ENCODE measurements around the gene SLC25A1. TPM values are rescaled to one million over a fixed set of nuclear protein-coding genes. Genes with fewer than 3 reads are reported as not detected.

SLC25A1 gene
- 47.1 and 61.9 TPM in 2 replicates for total RNA-seq

GRCh38 chr22:19178657-19179496, at the start of gene SLC25A1:
SLC25A1 (minus strand) TSS chr22:19178736; CDS start chr22:19178673, 63 bp downstream.
- peak; percentile 88 to 95 for DNase-seq (ENCODE audit: low read depth in 2 of 2)

DNA sequence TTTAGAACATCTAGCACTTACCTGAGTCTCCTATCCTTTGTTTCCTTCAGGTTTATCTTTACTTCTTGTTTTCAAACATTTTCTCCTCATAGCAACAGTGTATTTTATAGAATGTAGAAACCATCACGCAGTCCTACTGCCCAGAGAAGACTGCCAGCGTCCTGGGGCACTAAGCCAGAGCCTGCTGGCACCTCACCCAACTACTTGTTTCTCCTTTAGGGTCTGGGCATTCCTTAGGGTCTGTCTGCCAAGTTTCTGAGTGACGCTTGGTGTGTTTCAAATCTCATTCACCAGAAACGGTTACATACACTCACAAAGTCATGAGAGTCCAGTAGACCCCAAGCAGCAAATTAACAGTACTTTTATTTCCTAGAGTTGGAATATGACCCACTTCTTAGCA, 49.6 kb upstream of the SLC25A1 start:
- DNase-seq (ENCODE audit: low read depth in 2 of 2): no peak

DNA sequence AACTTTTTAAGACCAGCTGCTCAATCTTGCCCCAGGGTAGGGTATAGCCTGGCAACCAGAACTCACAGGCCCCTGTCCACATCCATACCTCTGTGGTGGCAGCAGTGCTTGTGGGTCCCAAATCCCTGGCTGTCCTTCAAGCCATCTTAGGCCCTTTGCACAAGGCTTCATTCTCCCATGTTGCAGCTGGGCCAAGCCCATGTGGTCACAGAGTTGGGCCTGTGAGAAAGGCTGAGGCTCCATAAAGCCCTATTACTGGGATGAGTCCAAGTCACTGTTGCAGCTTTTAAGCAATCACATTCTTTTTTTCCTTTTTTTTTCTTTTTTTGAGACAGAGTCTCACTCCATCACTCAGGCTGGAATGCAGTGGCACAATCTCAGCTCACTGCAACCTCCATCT, 47.9 kb upstream of the SLC25A1 start:
- no peak for DNase-seq (ENCODE audit: low read depth in 2 of 2)

DNA sequence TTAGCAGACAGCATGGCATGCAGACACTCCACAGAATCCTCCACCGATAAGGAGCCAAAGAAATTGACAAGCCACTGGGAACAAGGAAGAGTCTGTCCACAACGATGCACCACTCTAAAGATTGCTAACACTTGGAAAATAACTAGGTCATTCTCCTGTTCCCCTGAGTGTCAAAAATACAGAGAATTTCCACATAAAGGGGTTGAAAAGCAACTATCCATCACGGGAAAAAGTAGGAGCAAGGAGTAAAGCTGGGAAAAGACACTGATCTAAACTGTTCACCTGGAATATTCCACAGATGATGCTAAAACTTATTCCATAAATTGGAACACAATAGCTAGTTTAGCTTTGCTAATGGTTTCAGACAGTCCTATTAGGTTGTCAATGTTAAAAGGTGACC, 47.0 kb upstream of the SLC25A1 start:
- no peak for DNase-seq (ENCODE audit: low read depth in 2 of 2)

GRCh38 chr22:19224985-19225384, 46.4 kb upstream of the SLC25A1 start:
- DNase-seq (ENCODE audit: low read depth in 2 of 2): no peak

DNA sequence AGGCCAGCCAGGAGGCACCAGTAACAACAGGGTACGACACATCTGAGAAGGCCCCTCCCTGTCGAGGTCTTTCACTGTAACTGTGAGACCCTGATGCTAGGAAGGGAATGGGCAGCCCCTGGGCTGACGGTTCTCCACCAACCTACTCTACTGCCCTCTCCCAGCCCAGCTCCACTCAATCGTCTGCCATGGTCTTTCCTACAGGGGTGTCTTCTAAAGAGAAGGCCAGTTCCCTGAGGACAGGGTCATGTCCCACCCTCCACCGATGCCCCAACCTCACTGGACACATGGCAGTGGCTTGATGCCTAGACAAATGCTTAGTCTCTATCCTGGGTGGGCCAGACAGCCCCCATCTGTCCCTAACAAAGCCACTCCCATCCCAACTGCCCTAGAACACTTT, 46.0 kb upstream of the SLC25A1 start:
- DNase-seq (ENCODE audit: low read depth in 2 of 2): no peak

DNA sequence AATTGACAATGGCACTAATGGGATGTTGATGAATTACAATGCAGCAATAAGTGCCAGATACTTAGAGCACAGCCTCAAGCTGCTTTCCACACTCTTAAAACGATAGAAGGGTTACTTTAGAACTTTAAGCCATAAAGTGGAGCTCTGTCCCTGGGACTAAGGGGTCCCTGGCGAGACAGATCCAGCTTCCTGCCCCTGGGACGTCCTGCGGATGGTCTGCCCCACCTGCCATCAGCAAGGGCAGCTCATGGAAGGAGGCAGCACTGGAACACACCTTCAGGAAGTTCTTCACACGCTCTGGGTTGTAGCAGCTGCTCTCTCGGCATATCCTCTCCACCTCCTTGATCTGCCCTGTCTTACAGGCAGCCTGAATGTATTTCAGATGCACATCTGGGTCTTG, 45.1 kb upstream of the SLC25A1 start:
- no peak for DNase-seq (ENCODE audit: low read depth in 2 of 2)

- DNase-seq (ENCODE audit: low read depth in 2 of 2): no peak
Observed at GRCh38 chr22:19223110-19223509, 44.6 kb upstream of the SLC25A1 start.

- DNase-seq (ENCODE audit: low read depth in 2 of 2): no peak
Observed at GRCh38 chr22:19222242-19223005, 43.9 kb upstream of the SLC25A1 start.

DNA sequence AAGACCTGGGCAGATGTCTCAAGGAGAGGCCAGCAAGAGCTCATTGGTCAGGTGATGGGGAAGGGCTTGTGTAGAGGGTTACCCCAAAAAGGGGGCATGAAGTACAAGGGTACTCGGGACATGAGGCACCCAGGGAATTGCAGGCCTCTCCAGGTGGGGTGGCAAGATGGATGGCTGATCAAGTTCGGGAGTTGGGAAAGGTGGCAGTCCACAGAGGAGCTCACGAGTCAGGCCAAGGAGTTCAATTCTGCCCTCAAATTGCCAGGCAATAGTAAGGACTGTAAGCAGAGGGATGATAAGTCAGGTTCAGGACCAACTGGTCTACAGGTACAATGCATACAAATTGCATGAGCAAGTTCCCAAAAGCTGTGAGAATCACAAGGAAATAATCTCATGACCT, 42.3 kb upstream of the SLC25A1 start:
- DNase-seq (ENCODE audit: low read depth in 2 of 2): no peak

GRCh38 chr22:19218541-19219233, 40.2 kb upstream of the SLC25A1 start:
- DNase-seq (ENCODE audit: low read depth in 2 of 2): no peak

GRCh38 chr22:19216579-19216978, 38.0 kb upstream of the SLC25A1 start:
- no peak for DNase-seq (ENCODE audit: low read depth in 2 of 2)

DNA sequence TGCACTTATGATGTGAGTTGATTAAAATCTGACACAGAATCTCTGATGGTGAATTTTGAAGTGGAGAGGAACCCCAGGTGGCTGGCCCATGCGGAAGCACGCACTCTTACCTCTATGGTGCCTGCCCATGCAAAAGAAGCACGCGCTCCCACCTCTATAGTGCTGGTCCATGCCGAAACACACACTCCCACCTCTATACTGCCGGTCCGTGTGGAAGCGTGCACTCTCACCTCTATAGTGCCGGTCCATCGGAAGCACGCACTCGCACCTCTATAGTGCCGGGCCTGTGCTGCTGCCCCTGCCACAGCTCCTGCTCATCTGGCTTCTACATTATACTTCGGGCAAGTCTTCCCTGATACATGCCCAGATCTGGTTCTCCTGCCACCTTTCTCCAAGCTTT, 36.8 kb upstream of the SLC25A1 start:
- no peak for DNase-seq (ENCODE audit: low read depth in 2 of 2)

GRCh38 chr22:19214078-19214473, 35.5 kb upstream of the SLC25A1 start:
- DNase-seq (ENCODE audit: low read depth in 2 of 2): no peak

DNA sequence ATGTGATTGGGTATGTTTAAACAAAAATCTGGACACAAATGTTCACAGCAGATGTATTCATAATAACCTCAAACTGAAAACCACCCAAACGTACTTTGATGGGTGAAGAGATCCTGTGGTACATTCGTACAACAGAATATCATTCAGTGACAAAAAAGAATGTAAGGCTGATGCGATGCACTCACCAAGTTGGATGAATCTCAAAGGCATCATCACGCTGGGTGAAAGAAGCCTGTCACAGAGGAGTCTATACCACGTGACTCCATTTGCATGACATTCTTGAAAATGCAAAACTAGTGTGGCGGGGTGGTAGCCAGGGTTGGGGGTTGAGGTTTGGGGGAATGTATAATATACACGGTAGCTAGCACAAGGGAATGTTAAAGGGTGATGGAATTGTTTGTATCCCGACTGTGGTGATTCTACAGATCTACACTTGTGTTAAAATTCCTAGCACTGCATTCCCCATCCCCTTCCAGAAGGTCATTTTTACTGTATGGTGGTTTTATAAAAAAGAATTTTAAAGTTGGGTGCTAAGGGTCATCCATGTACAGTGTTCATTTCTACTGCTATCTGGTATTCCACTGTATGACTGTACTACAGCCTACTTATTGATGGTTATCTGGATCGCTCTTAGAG, 35.0 kb upstream of the SLC25A1 start:
- DNase-seq (ENCODE audit: low read depth in 2 of 2): no peak

- no peak for DNase-seq (ENCODE audit: low read depth in 2 of 2)
Observed at GRCh38 chr22:19213001-19213400, 34.5 kb upstream of the SLC25A1 start.

DNA sequence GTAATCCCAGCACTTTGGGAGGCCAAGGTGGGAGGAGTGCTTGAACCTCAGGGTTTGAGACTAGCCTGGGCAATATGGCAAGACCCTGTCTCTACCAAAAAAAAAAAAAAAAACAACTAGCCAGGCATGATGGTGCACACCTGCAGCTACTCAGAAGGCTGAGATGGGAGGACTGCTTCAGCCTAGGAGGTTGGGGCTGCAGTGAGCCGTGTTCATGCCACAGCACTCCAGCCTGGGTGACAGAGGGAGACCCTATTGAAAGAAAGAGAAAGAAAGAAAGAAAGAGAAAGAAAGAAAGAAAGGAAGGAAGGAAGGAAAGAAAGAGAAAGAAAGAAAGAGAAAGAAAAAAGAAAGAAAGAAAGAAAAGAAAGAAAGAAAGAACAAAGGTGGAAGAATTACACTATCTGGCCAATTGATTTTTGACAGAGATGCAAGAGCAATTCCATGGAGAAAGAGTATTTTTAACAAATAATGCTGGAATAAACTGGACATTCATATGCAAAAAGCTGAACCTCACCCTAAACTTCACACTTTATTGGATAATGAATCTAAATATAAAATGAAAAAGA, 33.9 kb upstream of the SLC25A1 start:
- DNase-seq (ENCODE audit: low read depth in 2 of 2): no peak

GRCh38 chr22:19210188-19210587, 31.7 kb upstream of the SLC25A1 start:
- no peak for DNase-seq (ENCODE audit: low read depth in 2 of 2)

DNA sequence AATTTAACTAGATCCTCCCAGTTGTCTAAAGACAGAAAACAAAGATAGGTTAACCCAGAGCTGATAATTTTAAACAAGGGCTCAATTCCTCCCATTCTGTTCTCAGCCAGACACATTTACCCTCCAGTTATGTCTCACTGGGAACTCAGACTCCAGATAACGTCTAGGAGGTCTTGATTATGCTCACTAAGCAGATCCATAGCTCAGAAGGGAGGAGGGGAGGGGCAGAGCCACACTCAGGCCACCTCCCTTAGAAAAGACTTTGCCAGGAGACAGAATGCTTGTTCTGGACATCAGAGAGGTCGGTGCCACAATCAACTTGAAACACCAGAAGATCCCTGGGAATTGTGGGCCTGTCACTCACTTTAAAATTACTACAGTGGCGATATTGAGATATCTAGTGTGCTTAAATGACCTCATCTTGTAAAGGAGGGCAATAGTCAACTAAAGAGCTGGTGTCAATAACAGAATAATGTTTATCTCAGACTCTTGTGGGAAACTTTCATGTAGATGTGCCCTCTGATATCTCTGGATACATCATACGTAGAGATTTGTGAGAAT, 29.8 kb upstream of the SLC25A1 start:
- no peak for DNase-seq (ENCODE audit: low read depth in 2 of 2)

DNA sequence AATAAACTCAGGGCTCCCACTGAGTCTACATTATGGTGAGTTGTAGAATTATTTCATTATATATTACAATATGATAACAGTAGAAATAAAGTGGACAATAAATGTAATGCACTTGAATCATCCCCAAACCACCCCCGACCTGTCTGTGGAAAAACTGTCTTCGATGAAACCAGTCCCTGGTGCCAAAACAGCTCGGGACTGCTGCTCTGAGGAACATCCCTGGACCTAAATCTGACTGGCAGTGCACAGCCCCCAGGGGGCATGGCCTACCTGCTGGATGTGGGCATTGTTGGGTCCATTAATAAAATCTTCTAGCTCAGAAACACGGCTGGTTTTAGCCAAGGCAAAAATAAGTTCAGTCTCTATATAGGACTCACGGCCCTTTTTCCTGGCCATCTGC, 29.3 kb upstream of the SLC25A1 start:
- no peak for DNase-seq (ENCODE audit: low read depth in 2 of 2)

- no peak for DNase-seq (ENCODE audit: low read depth in 2 of 2)
Observed at GRCh38 chr22:19207401-19207808, 28.9 kb upstream of the SLC25A1 start.

All from lung microvascular endothelial cell (primary cell).